ENCODE data around the gene SEMA7A.
A peak's percentile ranks its signal among the peaks of the same experiment; 100 is the strongest.
"Not testable (repeated sequence)": the region's sequence is repeated elsewhere in the genome, so short reads cannot be mapped to it uniquely, and the experiment has no call there.

SEMA7A gene

GRCh38 chr15:74433592-74434262 is at the start of gene SEMA7A:
Gene SEMA7A, minus strand, starts transcription at chr15:74433958. Its CDS starts 40 bp downstream, at chr15:74433918.
- no peak for DNase-seq (ENCODE audit: low read depth)

- DNase-seq (ENCODE audit: low read depth): no peak
Measured at GRCh38 chr15:74482661-74483060, 48.9 kb upstream of the SEMA7A start.

GRCh38 chr15:74480364-74480763 is 46.6 kb upstream of the SEMA7A start:
- DNase-seq (ENCODE audit: low read depth): not testable (repeated sequence)

DNA sequence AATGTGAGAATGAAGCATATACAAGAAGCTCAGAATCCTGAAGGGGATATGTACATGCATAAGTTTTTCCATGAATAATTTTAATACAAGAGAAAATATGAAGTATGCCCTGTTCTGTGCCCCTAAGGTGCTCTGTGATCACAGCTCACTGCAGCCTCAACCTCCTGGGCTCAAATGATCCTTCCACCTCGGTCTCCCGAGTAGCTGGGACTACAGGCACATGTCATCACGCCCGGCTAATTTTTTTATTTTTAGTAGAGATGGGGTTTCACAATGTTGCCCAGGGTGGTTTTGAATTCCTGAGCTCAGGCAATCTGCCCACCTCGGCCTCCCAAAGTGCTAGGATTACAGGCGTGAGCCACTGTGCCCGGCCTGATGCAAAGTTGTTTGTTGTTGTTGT is 37.9 kb upstream of the SEMA7A start:
- DNase-seq (ENCODE audit: low read depth): not testable (repeated sequence)

- DNase-seq (ENCODE audit: low read depth): no peak
Measured at GRCh38 chr15:74470631-74471395, 37.1 kb upstream of the SEMA7A start.

DNA sequence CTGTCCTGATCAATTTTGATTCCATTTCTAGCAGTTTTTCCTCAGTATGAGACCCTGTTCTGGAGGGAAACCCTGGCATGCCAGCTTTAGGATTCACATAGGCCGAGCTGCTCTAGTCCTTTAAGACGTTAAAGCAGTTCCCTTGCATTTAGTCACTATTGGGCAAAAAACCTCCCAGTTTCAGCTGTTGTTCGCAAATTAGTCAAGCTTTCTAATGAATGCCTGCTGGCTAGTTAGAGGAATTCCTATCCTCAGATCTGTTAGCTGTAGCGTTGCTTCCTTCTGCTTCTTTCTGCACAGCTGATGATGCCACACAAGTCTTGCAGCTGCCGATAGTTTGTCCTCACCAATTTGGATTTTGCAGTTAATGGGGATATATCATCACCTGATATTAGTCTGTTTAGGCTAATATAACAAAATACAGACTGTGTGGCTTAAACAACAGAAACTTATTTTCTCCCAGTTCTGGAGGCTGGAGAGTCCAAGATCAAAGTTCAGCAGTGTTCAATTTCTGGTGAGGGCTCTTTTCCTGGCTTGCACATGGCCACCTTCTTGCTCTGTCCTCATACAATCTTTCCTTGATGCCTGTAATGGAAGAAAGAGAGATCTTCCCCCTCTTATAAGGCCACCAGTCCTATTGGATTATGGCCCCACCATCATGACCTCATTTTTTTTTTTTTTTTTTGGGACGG is 34.7 kb upstream of the SEMA7A start:
- no peak for DNase-seq (ENCODE audit: low read depth)

- DNase-seq (ENCODE audit: low read depth): no peak
Measured at GRCh38 chr15:74466570-74466969, 32.8 kb upstream of the SEMA7A start.

- no peak for DNase-seq (ENCODE audit: low read depth)
Measured at GRCh38 chr15:74464897-74465296, 31.1 kb upstream of the SEMA7A start.

DNA sequence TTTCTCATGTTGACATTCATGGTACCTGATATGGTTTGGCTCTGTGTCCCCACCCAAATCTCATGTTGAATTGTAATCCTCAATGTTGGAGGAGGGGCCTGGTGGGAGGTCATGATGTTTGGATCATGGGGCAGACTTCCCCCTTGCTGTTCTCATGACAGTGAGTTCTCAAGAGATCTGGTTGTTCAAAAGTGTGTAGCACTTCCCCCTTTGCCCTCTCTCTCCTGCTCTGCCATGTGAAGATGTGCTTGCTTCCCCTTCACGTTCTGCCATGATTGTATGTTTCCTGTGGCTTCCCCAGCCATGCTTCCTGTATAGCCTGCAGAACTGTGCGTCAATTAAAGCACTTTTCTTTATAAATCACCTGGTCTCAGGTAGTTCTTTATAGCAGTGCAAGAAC is 30.5 kb upstream of the SEMA7A start:
- DNase-seq (ENCODE audit: low read depth): no peak

GRCh38 chr15:74463634-74464033 is 29.9 kb upstream of the SEMA7A start:
- DNase-seq (ENCODE audit: low read depth): no peak

GRCh38 chr15:74461847-74462511 is 28.2 kb upstream of the SEMA7A start:
- DNase-seq (ENCODE audit: low read depth): peak; percentile 30

GRCh38 chr15:74460871-74461846 is 27.4 kb upstream of the SEMA7A start, which contains the start of gene UBL7:
Gene UBL7, minus strand, starts transcription at chr15:74461160. Its CDS starts 2,293 bp downstream, at chr15:74458867.
- peak; percentile 98 for DNase-seq (ENCODE audit: low read depth)

DNA sequence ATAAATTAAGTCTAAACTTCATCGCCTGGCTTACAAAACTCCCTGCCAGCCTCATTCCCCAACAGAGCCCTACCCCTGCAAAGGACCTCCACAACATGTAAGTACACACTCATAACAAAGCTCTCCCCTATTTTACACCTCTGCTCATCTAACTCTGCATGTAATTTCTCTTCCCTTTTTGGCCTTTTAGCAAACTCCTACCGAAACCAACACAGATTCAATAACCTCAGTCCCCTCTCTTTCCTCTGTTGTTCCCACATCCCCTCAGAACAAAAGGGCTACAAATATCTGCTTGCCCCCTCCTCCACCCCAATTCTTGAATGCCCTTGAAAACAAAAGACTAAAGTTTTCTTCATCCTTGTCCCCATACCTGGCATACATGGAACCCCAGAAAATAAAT is 26.5 kb upstream of the SEMA7A start:
- no peak for DNase-seq (ENCODE audit: low read depth)

- DNase-seq (ENCODE audit: low read depth): not testable (repeated sequence)
Measured at GRCh38 chr15:74459798-74460197, 26.0 kb upstream of the SEMA7A start.

- no peak for DNase-seq (ENCODE audit: low read depth)
Measured at GRCh38 chr15:74458473-74458872, 24.7 kb upstream of the SEMA7A start.

DNA sequence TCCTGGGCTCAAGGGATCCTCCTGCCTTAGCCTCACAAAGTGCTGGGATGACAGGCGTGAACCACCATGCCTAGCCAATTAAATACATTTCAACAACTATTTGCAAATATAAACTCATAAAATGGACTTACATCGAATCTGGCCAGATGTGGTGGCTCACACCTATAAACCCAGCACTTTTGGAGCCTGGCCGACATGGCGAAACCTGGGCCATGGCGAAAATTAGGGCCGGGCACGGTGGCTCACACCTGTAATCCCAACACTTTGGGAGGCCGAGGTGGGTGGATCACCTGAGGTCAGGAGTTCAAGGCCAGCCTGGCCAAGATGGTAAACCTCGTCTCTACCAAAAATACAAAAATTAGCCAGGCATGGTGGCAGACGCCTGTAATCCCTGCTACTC is 23.3 kb upstream of the SEMA7A start:
- not testable (repeated sequence) for DNase-seq (ENCODE audit: low read depth)

DNA sequence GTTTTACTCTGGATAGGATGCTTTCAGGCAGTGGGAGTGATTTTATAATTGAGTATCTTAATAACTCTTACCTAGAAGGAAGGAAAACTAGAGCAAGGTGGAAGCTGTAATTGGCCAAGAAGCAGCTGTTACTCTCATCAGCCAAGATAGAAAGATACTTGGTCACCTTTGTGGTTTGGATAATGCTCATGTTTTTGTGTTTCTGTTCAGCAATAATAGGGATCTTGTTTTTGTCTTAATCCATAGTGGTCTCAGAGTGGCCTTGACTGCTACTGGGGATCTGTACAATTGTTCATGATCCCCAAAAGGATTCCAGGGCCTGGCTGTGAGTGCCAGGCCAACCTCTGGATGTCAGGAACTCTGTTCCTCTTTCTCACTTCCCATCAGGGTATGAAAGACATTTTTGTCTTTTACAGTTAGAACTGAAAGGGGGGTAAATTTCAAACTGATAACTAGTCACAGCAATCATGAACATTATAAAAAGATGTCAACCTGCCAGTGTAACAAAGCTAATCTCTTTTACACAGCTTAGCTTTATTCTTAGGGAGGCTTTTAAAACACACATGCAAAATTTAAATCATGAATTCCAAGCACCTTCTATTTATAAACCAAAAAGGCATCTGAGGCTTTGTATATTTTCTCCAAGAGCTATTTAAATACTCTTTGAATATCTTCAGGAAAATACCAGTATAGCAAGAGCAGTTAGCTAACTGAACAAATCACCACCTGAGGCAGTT is 21.2 kb upstream of the SEMA7A start:
- DNase-seq (ENCODE audit: low read depth): no peak

DNA sequence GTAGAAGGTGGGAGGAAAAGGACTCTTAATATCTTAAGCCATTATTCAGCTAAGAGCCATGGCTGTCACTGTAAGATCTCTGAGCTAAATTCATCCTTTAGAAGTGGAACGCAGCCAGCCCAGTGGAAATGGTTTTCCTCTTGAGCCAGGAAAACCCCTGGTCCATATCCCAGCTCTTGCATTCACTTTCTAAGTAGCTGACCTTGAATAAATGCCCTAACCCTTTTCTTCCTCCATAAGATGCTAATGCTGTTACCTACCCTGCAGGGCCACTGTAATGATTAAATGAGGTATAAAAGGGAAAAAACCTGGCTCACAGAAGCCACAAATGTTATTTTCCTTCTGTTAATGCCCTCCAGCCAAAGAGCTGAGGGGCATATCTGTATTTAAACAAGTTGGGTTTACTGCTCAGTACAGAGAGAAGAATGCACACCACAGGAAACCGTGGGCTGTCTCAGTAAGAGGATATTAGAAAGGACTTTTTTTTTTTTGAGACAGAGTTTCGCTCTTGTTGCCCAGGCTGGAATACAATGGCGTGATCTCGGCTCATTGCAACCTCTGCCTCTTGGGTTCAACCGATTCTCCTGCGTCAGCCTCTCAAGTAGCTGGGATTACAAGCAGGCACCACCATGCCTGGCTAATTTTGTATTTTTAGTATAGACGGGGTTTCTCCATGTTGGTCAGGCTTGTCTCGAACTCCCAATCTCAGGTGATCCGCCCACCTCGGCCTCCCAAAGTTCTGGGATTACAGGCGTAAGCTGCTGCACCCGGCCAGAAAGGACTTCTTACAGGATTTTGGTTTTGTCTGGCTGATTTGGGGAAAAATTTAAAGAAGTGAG is 20.4 kb upstream of the SEMA7A start:
- DNase-seq (ENCODE audit: low read depth): no peak

Data from HS-27A (cell line).